ENCODE data around the gene C5orf63.

The C5orf63 gene

GRCh38 chr5:127077366-127077765 lies 4.1 kb upstream of the C5orf63 start:
- Histone ChIP-seq H3K4me3 (ENCODE audit: low read depth, low read length, poor library complexity, severe bottlenecking) (no peak overlapping the region), H4K20me1 (ENCODE audit: insufficient read depth, low read length) (no peaks in the 10 kb centered on the region), H3K9ac (ENCODE audit: low read length) (no peak overlapping the region), H3K36me3 (ENCODE audit: insufficient read depth, low read length) (no peaks in the 10 kb centered on the region), H3K9me2 (ENCODE audit: low read depth, low read length) (no peaks in the 10 kb centered on the region), H3K79me2 (ENCODE audit: insufficient read depth, low read length) (no peaks in the 10 kb centered on the region), H3K27ac (ENCODE audit: low read depth, low read length, poor library complexity, severe bottlenecking) (no peak overlapping the region), H3K9me3 (ENCODE audit: low read length) (no peaks in the 10 kb centered on the region), H3K27me3 (ENCODE audit: insufficient read depth, low read length) (no peaks in the 10 kb centered on the region), H3K4me2 (ENCODE audit: low read length) (no peak overlapping the region), H3K4me1 (ENCODE audit: insufficient read depth, low read length, severe bottlenecking) (peaks cover 10% of the 10 kb centered on the region), H3F3A (ENCODE audit: insufficient read depth, low read length) (no peaks in the 10 kb centered on the region), H2AFZ (ENCODE audit: low read length) (no peak overlapping the region)
- TF ChIP-seq CTCF (IDR thresholded peaks at IDR 0.05; ENCODE audit: low read length) (no peak), EZH2 (IDR thresholded peaks at IDR 0.05; ENCODE audit: borderline replicate concordance, low read length) (no peak)

- H3K4me3 ChIP-seq (ENCODE audit: low read depth, low read length, poor library complexity, severe bottlenecking), result no peak overlapping the region
- no peak overlapping the region for H3K27ac ChIP-seq (ENCODE audit: low read depth, low read length, poor library complexity, severe bottlenecking)
- H2AFZ ChIP-seq (ENCODE audit: low read length), result no peak overlapping the region
- no peak overlapping the region for H3K9ac ChIP-seq (ENCODE audit: low read length)
- no peaks in the 10 kb centered on the region; the same call in 1 of the 2 replicates for H3K36me3 ChIP-seq (ENCODE audit: insufficient read depth, low read length)
- H3K79me2 ChIP-seq (ENCODE audit: insufficient read depth, low read length), result no peaks in the 10 kb centered on the region
- H3K9me2 ChIP-seq (ENCODE audit: low read depth, low read length), result no peaks in the 10 kb centered on the region
- TF ChIP-seq CTCF (IDR thresholded peaks at IDR 0.05; ENCODE audit: low read length) (no peak), EZH2 (IDR thresholded peaks at IDR 0.05; ENCODE audit: borderline replicate concordance, low read length) (no peak)
- H3K27me3 ChIP-seq (ENCODE audit: insufficient read depth, low read length), result no peaks in the 10 kb centered on the region
- no peaks in the 10 kb centered on the region for H4K20me1 ChIP-seq (ENCODE audit: insufficient read depth, low read length)
- H3F3A ChIP-seq (ENCODE audit: insufficient read depth, low read length), result no peaks in the 10 kb centered on the region
- H3K4me1 ChIP-seq (ENCODE audit: insufficient read depth, low read length, severe bottlenecking), result peaks cover 14% of the 10 kb centered on the region
- no peak overlapping the region for H3K4me2 ChIP-seq (ENCODE audit: low read length)
- no peaks in the 10 kb centered on the region for H3K9me3 ChIP-seq (ENCODE audit: low read length)
These were observed 3.2 kb upstream of the C5orf63 start for GRCh38 chr5:127076315-127077129.

- peaks cover 14% of the 10 kb centered on the region for H3K4me1 ChIP-seq (ENCODE audit: insufficient read depth, low read length, severe bottlenecking)
- H4K20me1 ChIP-seq (ENCODE audit: insufficient read depth, low read length), result no peaks in the 10 kb centered on the region
- H3K9me2 ChIP-seq (ENCODE audit: low read depth, low read length), result no peaks in the 10 kb centered on the region
- no peaks in the 10 kb centered on the region for H3K27me3 ChIP-seq (ENCODE audit: insufficient read depth, low read length)
- no peak overlapping the region for H3K4me3 ChIP-seq (ENCODE audit: low read depth, low read length, poor library complexity, severe bottlenecking)
- no peak overlapping the region for H3K27ac ChIP-seq (ENCODE audit: low read depth, low read length, poor library complexity, severe bottlenecking)
- peaks cover 10% of the 10 kb centered on the region for H3K36me3 ChIP-seq (ENCODE audit: insufficient read depth, low read length)
- no peaks in the 10 kb centered on the region for H3K79me2 ChIP-seq (ENCODE audit: insufficient read depth, low read length)
- TF ChIP-seq EZH2 (IDR thresholded peaks at IDR 0.05; ENCODE audit: borderline replicate concordance, low read length), result no peak
- TF ChIP-seq CTCF (IDR thresholded peaks at IDR 0.05; ENCODE audit: low read length), result no peak
- H2AFZ ChIP-seq (ENCODE audit: low read length), result no peak overlapping the region
- no peaks in the 10 kb centered on the region for H3K9me3 ChIP-seq (ENCODE audit: low read length)
- H3F3A ChIP-seq (ENCODE audit: insufficient read depth, low read length), result no peaks in the 10 kb centered on the region
- no peak overlapping the region for H3K4me2 ChIP-seq (ENCODE audit: low read length)
- no peak overlapping the region for H3K9ac ChIP-seq (ENCODE audit: low read length)
These were observed 1.2 kb upstream of the C5orf63 start for GRCh38 chr5:127074466-127074865.

Data from OCI-LY1 (cell line).